Memory B cell (primary cell): ENCODE data around the gene LRRC56.
"Not testable (repeated sequence)": the region's sequence is repeated elsewhere in the genome, so short reads cannot be mapped to it uniquely, and the experiment has no call there.

Source experiments
- ATAC-seq: fragments of 150-1000 bp; cut with Tn5 transposase; 2 replicates; pipeline ENCODE4 v1.10.0; 2021; ENCODE audit warnings: low read depth, mild to moderate bottlenecking, moderate library complexity
- DNase-seq, 2 donors: peaks; one replicate each; pipeline ENCODE4 v3.0.0; 2022; ENCODE audit warnings: low spot score in 2 of 2
- H3K27ac Mint-ChIP-seq: one replicate; pipeline ENCODE4 v1.8.0; 2022; ENCODE audit warnings: mild to moderate bottlenecking, moderate library complexity, mixed read lengths
- H3K27me3 Mint-ChIP-seq: one replicate; pipeline ENCODE4 v1.8.0; 2022; ENCODE audit warnings: mixed read lengths
- H3K36me3 Mint-ChIP-seq: one replicate; pipeline ENCODE4 v1.8.0; 2022; ENCODE audit warnings: mild to moderate bottlenecking, mixed read lengths
- H3K4me1 Mint-ChIP-seq: one replicate; pipeline ENCODE4 v1.8.0; 2022; ENCODE audit warnings: mixed read lengths
- H3K4me3 Mint-ChIP-seq: one replicate; pipeline ENCODE4 v1.8.0; 2022; ENCODE audit warnings: mild to moderate bottlenecking, moderate library complexity, mixed read lengths
- H3K9me3 Mint-ChIP-seq: one replicate; pipeline ENCODE4 v1.8.0; 2022; ENCODE audit warnings: mixed read lengths

The LRRC56 gene

GRCh38 chr11:574031-574570 lies 36.8 kb downstream of the LRRC56 start:
- H3K27ac Mint-ChIP-seq, H3K36me3 Mint-ChIP-seq, H3K9me3 Mint-ChIP-seq, H3K27me3 Mint-ChIP-seq, DNase-seq, ATAC-seq: not testable (repeated sequence)
- peaks cover 21% of the 10 kb centered on the region for H3K4me1 Mint-ChIP-seq
- H3K4me3 Mint-ChIP-seq = peak overlapping the region; percentile 50

GRCh38 chr11:574632-575312 lies 37.4 kb downstream of the LRRC56 start:
- DNase-seq (no peak), ATAC-seq (no peak)
- peaks cover 25% of the 10 kb centered on the region for H3K4me1 Mint-ChIP-seq
- no peak overlapping the region for H3K27ac Mint-ChIP-seq
- no peaks in the 10 kb centered on the region for H3K36me3 Mint-ChIP-seq
- no peaks in the 10 kb centered on the region for H3K9me3 Mint-ChIP-seq
- H3K4me3 Mint-ChIP-seq = peak overlapping the region; percentile 77
- H3K27me3 Mint-ChIP-seq = peaks cover 5% of the 10 kb centered on the region

- DNase-seq = peak in 1 of 2 donors; percentile 65
- H3K27me3 Mint-ChIP-seq = peaks cover 5% of the 10 kb centered on the region
- no peaks in the 10 kb centered on the region for H3K36me3 Mint-ChIP-seq
- H3K9me3 Mint-ChIP-seq = no peaks in the 10 kb centered on the region
- peak overlapping the region; percentile 77 for H3K4me3 Mint-ChIP-seq
- H3K27ac Mint-ChIP-seq = no peak overlapping the region
- ATAC-seq = peak; percentile 39
- H3K4me1 Mint-ChIP-seq = peaks cover 28% of the 10 kb centered on the region
Observed at GRCh38 chr11:575313-575995, 38.1 kb downstream of the LRRC56 start.

- Mint-ChIP-seq H3K27ac (peak within 1 kb of the TSS; percentile 93), H3K36me3 (peaks cover 2% of the 10 kb centered on the region), H3K27me3 (peaks cover 5% of the 10 kb centered on the region), H3K9me3 (no peaks in the 10 kb centered on the region), H3K4me3 (peak within 1 kb of the TSS; percentile 96), H3K4me1 (peaks cover 30% of the 10 kb centered on the region)
- peak; percentile 95 to 96 for DNase-seq
- peak; percentile 85 for ATAC-seq
Observed at GRCh38 chr11:575996-576768, 38.9 kb downstream of the LRRC56 start, which contains the start of gene PHRF1. TSS of gene PHRF1 (plus strand) at chr11:576470. CDS start at chr11:581513, 5,043 bp downstream.

GRCh38 chr11:576811-577610 lies 39.7 kb downstream of the LRRC56 start:
- H3K27me3 Mint-ChIP-seq = peaks cover 5% of the 10 kb centered on the region
- peaks cover 5% of the 10 kb centered on the region for H3K36me3 Mint-ChIP-seq
- H3K9me3 Mint-ChIP-seq = no peaks in the 10 kb centered on the region
- H3K4me3 Mint-ChIP-seq = peak overlapping the region; percentile 82
- no peak for DNase-seq
- H3K27ac Mint-ChIP-seq = peak overlapping the region; percentile 45
- peaks cover 31% of the 10 kb centered on the region for H3K4me1 Mint-ChIP-seq
- ATAC-seq = no peak

GRCh38 chr11:577611-577894 lies 40.2 kb downstream of the LRRC56 start:
- DNase-seq (no peak), ATAC-seq (no peak)
- peaks cover 31% of the 10 kb centered on the region for H3K4me1 Mint-ChIP-seq
- peaks cover 5% of the 10 kb centered on the region for H3K36me3 Mint-ChIP-seq
- H3K9me3 Mint-ChIP-seq = no peaks in the 10 kb centered on the region
- H3K27ac Mint-ChIP-seq = peak overlapping the region; percentile 45
- H3K27me3 Mint-ChIP-seq = peaks cover 5% of the 10 kb centered on the region
- peak overlapping the region; percentile 82 for H3K4me3 Mint-ChIP-seq

GRCh38 chr11:578276-579035 lies 41.1 kb downstream of the LRRC56 start:
- H3K4me3 Mint-ChIP-seq = peak overlapping the region; percentile 47
- ATAC-seq (no peak), DNase-seq (no peak)
- H3K9me3 Mint-ChIP-seq = no peaks in the 10 kb centered on the region
- H3K36me3 Mint-ChIP-seq = peaks cover 8% of the 10 kb centered on the region
- H3K27ac Mint-ChIP-seq = no peak overlapping the region
- H3K4me1 Mint-ChIP-seq = peaks cover 31% of the 10 kb centered on the region
- H3K27me3 Mint-ChIP-seq = peaks cover 5% of the 10 kb centered on the region

GRCh38 chr11:579830-580601 lies 42.7 kb downstream of the LRRC56 start:
- DNase-seq = no peak
- Mint-ChIP-seq H3K4me3 (no peak overlapping the region), H3K27ac (no peak overlapping the region), H3K27me3 (peaks cover 2% of the 10 kb centered on the region), H3K36me3 (peaks cover 8% of the 10 kb centered on the region), H3K4me1 (peaks cover 22% of the 10 kb centered on the region), H3K9me3 (no peaks in the 10 kb centered on the region)
- no peak for ATAC-seq

- ATAC-seq (no peak), DNase-seq (no peak)
- Mint-ChIP-seq H3K4me3 (no peak overlapping the region), H3K27me3 (no peaks in the 10 kb centered on the region), H3K36me3 (peaks cover 12% of the 10 kb centered on the region), H3K27ac (peak overlapping the region; percentile 48), H3K9me3 (no peaks in the 10 kb centered on the region), H3K4me1 (peaks cover 20% of the 10 kb centered on the region)
Observed at GRCh38 chr11:581342-581741, 44.0 kb downstream of the LRRC56 start.

- H3K4me1 Mint-ChIP-seq = peaks cover 20% of the 10 kb centered on the region
- H3K27ac Mint-ChIP-seq = peak overlapping the region; percentile 48
Observed at GRCh38 chr11:581752-582151, 44.4 kb downstream of the LRRC56 start.

GRCh38 chr11:584287-584686 lies 47.0 kb downstream of the LRRC56 start:
- H3K36me3 Mint-ChIP-seq = peaks cover 25% of the 10 kb centered on the region
- H3K4me3 Mint-ChIP-seq = no peak overlapping the region
- ATAC-seq = no peak
- no peaks in the 10 kb centered on the region for H3K9me3 Mint-ChIP-seq
- DNase-seq = no peak
- no peaks in the 10 kb centered on the region for H3K27me3 Mint-ChIP-seq
- no peak overlapping the region for H3K27ac Mint-ChIP-seq
- peaks cover 9% of the 10 kb centered on the region for H3K4me1 Mint-ChIP-seq

More at GRCh38 chr11:581752-582151, 44.4 kb downstream of the LRRC56 start:
- Mint-ChIP-seq H3K9me3 (no peaks in the 10 kb centered on the region), H3K36me3 (peaks cover 14% of the 10 kb centered on the region), H3K27me3 (no peaks in the 10 kb centered on the region), H3K4me3 (no peak overlapping the region)
- no peak for DNase-seq
- no peak for ATAC-seq
